ENCODE results near the gene ERG. TPM values are rescaled to one million over a fixed set of nuclear protein-coding genes. Genes with fewer than 3 reads are reported as not detected.

The ERG gene
- total and polyA plus RNA-seq, 2 of the 8 experiments (the other 6 are each of a cell fraction or from before 2014, with no cell fraction given), result 1.0 to 3.0 TPM

DNA sequence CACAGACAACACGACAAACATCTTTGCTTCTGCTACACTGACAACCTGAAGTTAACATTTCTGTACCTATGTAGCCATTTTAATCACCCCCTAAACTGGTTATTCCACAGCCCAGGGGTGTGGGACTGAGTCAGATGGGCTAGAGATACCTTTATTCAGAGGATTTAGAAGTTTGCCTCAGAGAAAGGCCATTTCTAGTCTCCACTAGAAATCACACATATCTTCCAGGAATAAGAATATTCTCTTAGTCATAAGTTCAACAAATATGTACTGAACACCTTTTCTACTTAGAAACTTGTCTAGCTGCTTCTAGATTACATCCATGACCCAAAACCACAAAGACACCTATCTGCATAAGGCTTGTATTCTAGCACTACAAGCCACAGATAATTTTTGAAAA, 38.8 kb downstream of the ERG start (continued):
- TF ChIP-seq SUZ12 (IDR thresholded peaks at IDR 0.05; ENCODE audit: low read length), result no peak
- no peak for TF ChIP-seq JUND (IDR thresholded peaks at IDR 0.05; ENCODE audit: low read length)

Data from H1 (cell line).